Mammary epithelial cell (primary cell): ENCODE results near the gene ATG4C.

Experiments
- EZH2 ChIP-seq: IDR thresholded peaks from 2 replicates; pipeline ENCODE4 v1.6.1; 2012; ENCODE audit warnings: low read length, inconsistent platforms, borderline replicate concordance
- TF ChIP-seq, protein P1 (sequence below), 2 donors: IDR thresholded peaks in 1 of 2; conservative IDR thresholded peaks in 1 of 2; 2 replicates each; pipeline ENCODE4 v1.5.1; 2011 to 2012; ENCODE audit warnings: inconsistent platforms in 2 of 2, low read length in 2 of 2, mild to moderate bottlenecking in 2 of 2, control low read depth in 1 of 2, low read depth in 1 of 2; ENCODE audit not compliant: insufficient read depth in 1 of 2; ENCODE audit errors: extremely low read depth in 1 of 2

DNA sequence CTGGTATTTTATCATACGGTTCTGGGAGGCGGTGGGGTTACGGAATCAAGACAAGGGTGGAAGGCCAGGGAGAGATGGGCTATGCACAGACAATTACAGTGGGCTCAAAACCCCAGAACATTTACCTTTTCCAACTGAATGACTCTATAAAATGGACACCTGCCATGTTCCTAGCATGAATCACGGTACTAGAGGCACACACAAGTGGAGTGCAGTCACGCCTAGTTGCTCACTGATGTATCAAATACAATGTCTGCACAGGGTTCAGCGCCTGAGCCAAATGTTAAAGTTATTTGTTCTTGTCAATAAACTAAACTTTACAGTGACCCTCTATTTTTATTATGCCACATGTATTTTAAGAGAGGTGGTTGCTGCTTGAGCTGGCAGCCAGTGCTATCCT lies 121.4 kb downstream of the ATG4C start:
- TF ChIP-seq, protein P1, sequence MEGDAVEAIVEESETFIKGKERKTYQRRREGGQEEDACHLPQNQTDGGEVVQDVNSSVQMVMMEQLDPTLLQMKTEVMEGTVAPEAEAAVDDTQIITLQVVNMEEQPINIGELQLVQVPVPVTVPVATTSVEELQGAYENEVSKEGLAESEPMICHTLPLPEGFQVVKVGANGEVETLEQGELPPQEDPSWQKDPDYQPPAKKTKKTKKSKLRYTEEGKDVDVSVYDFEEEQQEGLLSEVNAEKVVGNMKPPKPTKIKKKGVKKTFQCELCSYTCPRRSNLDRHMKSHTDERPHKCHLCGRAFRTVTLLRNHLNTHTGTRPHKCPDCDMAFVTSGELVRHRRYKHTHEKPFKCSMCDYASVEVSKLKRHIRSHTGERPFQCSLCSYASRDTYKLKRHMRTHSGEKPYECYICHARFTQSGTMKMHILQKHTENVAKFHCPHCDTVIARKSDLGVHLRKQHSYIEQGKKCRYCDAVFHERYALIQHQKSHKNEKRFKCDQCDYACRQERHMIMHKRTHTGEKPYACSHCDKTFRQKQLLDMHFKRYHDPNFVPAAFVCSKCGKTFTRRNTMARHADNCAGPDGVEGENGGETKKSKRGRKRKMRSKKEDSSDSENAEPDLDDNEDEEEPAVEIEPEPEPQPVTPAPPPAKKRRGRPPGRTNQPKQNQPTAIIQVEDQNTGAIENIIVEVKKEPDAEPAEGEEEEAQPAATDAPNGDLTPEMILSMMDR (conservative IDR thresholded peaks at IDR 0.05 in 1 of 2, IDR thresholded peaks at IDR 0.05 in 1 of 2; ENCODE audit: extremely low read depth in 1 of 2, insufficient read depth in 1 of 2, low read depth in 1 of 2, low read length in 2 of 2): no peak
- TF ChIP-seq EZH2: no peak
